ENCODE results near the gene ADAMTS2.

The ADAMTS2 gene

DNA sequence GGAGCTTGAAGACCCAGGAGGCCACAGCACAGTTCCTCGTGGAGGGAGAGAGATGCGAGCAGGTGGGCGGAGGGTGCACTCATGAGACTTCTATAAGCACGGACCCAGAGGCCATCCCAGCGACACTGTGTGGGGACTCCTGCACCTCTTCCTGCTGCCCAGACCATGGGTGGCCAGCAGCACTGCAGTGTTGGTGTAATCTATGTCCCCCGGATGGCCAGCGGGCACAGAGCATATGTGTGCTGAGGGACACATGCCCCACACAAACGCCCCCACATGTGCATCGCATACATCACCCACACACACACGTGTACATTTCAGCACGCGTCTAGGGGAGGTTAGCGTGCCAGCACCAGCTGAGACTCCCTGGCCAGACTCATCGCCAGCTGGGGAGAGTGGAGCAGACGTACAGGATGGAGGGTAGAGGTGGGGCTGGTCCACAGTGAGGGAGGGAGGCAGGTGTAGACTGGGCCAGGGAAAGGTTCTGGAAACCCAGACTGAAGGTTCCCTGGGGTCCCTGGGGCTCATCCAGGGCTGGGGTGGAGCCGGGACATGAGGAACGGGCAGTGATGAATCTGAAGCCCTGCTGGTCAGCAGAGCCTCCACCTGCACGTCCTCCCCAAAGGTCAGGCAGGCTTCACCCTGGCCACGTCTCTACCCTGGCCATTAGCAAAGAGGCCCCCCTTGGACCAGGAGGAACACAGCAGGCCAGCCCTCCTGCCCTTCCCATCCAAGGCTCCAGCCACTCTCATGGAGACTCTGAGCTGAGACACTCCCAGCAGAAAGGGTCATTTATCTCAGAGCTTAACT, 27.6 kb downstream of the ADAMTS2 start:
- no peak for DNase-seq (ENCODE audit: low read depth)

DNA sequence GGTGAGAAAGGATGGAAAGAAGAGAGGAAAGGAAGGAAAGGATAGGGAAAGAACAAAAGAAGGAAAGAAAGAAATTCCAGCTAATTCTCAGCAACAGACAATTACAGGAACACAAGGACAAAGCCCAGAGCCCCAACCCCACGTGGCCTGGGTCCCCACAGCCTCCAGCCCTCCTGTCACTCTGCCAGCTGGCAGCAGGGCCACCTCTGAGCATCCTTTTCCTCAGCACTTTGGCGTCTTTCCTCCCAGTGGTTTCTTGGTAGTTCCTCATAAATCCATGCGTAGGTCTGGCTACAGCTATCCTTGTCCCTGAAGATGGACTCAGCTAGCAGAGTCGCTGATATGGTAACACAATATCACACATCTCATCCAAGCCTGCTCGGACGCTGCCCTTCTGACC, 28.3 kb downstream of the ADAMTS2 start:
- H3K4me3 ChIP-seq (ENCODE audit: low read depth, low read length), result no peak overlapping the region
- no peak for DNase-seq (ENCODE audit: low read depth)

More for the DNA sequence above, 27.6 kb downstream of the ADAMTS2 start:
- no peak overlapping the region for H3K4me3 ChIP-seq (ENCODE audit: low read depth, low read length)

DNA sequence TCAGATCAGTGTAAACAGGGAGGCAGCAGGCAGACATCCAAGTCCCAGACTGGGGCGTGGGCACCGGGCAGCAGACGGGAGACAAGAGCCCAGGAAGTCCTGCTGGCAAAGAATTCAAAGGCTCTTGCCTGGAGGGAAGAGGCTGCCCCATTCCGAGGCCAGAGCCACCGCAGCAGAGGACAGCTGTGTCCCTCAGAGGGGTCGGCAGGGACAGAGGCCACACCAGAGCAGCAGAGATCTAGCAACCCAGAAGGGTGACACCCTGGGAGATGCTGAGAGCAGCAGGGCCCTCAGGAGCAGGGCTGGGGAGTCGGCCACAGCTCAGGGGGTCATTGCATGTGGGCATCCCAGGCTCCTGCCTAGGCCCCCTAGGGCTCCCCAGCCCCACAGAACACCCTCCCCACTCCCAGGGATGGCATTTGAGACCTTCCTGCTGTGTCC, 29.1 kb downstream of the ADAMTS2 start:
- DNase-seq (ENCODE audit: low read depth), result no peak
- no peak overlapping the region for H3K4me3 ChIP-seq (ENCODE audit: low read depth, low read length)

DNA sequence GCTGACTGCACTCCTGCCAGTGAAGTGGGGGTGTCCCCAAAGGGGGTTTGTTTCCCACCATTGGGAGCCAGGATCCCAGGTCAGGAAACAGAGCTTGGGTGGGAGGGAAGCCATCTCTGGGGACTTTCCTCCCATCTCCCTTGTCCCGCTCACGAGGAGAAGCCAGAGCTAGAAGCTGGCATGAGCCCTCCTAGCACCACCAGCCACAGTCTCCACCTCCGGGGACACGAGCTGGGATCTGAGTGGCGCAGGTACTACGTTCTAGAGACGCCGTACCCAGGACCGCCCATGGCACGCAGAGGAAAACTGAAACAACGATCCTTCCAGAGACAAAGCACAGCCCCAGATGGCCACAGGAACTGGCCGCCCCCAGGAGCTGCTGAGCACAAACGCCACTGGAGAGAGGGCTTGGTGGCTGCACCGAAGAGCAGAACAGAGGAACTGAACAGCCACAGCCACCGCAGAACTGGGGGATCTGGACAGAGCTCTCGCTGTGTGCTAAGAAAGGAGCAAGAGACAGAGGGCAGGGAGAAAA, 29.8 kb downstream of the ADAMTS2 start:
- H3K4me3 ChIP-seq (ENCODE audit: low read depth, low read length), result no peak overlapping the region

DNA sequence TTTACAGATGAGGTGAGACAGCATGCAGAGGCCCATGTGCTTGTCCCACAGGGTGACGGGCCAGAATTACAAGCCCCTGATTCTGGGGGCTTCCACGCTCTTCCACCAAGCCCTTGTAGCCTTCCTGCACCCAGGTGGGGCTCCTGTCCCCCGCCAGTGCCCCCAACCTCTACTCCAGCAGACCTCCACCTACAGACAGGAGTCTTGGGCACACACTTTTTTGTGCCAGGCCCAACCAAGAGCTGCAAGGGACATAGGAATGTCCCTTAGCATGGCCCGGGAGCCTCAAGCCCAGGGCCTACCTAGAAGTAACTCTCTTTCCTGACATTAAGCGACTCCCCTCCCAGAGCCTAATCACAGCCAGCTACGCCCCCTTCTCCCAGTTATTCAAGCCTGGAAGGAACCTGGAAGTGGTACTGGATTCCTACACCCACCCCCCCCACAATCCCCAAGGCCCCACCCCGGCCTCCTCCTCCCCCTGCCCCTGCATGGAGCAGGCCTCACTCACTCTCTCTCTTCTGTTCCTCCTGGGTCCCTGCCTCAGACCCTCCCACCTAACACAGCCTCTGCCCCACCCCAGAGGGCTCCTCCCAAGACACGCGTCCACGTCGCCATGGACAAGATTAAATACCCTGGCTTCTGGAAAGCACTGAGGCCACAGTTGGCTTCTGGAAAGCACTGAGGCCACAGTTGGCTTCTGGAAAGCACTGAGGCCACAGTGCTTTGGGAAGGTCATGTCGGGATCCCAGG, 30.5 kb downstream of the ADAMTS2 start:
- DNase-seq (ENCODE audit: low read depth), result no peak
- H3K4me3 ChIP-seq (ENCODE audit: low read depth, low read length), result no peak overlapping the region

More for the DNA sequence above, 29.8 kb downstream of the ADAMTS2 start:
- DNase-seq (ENCODE audit: low read depth), result no peak

DNA sequence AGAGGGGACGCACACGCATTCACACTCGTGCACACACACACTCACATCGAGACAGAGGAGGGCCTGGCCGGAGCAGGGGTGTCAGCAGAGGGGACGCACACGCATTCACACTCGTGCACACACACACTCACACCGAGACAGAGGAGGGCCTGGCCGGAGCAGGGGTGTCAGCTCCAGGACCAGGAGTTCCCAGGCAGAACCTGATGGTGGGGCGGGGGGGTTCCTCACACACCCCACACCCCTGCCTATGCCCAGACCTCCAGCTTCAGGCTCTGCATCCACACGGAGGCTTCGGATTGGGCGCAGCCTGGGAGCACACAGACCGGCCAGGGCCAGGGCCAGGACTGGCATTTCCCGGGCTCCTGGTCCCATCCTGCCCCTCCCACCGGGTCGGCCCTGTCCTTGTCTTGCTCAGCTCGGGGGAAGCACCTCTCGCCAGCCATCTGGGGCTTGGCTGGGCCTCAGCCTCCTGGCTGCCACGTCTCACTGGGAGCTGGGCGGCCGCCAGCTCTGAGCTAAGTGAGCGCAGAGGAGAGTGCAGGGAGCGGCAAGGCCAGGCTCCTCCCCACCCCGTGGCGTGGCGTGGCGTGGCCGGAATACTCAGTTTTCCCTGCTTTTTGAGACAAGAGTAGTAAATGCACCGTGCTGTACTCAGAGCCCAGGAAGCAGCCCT, 31.3 kb downstream of the ADAMTS2 start:
- DNase-seq (ENCODE audit: low read depth), result peak; percentile 80
- no peak overlapping the region for H3K4me3 ChIP-seq (ENCODE audit: low read depth, low read length)

DNA sequence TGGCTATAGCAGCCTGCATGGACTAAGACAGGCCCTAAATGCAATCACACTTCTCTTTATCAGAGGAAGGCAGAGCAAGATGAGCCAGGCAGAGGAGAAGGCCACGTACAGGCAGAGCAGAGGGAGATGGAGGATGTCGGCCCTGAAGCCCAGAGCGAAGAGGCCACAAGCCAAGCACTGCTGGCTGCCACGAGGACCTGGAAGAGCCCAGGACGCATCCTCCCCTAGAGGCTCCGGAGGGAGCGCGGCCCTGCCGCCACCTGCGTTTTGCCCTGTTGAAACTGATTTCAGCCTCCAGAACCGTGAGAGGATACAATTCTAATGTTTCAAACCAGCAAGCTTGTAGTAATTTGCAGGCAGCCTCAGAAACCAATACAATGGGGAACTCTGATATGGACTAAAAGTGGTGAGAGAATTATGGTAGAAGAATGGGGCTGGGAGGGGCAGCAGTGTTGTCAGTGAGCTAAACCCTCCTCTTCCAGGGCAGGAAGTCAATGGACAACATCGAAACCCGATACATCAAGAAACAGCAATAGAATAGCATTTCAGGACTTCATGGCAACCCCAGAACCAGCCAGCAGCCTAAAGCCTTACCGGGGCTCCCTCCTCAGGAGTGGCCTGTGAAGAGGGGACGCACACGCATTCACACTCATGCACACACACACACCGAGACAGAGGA, 32.6 kb downstream of the ADAMTS2 start:
- DNase-seq (ENCODE audit: low read depth), result no peak
- H3K4me3 ChIP-seq (ENCODE audit: low read depth, low read length), result no peak overlapping the region

DNA sequence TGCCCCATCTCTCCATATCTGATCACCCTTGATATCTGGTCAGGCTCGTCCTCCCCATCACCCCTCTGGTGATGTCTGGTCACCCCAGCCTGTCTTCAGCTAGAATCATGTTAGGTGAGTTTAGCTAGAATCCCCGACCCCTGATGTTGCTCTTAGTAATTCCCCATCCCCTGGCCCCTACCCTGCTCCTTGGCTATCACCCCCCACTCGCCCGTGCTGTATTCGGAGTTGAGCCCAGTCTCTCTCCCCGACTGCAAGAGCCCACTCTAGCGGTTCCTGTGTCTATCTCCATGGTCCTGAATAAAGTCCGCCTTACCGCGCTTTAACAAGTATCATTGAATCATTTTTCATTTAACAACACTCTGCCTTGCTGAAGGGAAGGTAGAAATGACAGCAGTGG, 33.7 kb downstream of the ADAMTS2 start:
- DNase-seq (ENCODE audit: low read depth), result no peak
- H3K4me3 ChIP-seq (ENCODE audit: low read depth, low read length), result no peak overlapping the region

DNA sequence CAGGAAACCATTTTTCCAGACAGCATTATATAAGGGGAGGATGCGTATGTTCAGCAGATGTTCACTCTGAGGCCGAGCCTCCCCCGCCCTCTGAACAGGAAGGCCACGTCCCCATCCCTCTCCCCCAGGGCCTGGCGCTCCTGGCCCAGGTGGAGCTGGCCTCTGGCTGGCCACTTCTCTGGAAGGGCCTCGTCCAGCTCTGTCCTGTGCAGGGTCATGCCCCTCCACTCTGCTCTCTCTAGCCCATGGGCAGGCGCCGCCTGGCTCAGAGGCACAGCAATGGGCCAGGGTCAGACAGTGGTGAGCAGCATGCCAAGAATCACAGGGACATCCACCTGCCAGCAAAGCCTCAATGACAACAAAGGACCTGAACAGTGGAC, 34.2 kb downstream of the ADAMTS2 start:
- no peak overlapping the region for H3K4me3 ChIP-seq (ENCODE audit: low read depth, low read length)
- no peak for DNase-seq (ENCODE audit: low read depth)

DNA sequence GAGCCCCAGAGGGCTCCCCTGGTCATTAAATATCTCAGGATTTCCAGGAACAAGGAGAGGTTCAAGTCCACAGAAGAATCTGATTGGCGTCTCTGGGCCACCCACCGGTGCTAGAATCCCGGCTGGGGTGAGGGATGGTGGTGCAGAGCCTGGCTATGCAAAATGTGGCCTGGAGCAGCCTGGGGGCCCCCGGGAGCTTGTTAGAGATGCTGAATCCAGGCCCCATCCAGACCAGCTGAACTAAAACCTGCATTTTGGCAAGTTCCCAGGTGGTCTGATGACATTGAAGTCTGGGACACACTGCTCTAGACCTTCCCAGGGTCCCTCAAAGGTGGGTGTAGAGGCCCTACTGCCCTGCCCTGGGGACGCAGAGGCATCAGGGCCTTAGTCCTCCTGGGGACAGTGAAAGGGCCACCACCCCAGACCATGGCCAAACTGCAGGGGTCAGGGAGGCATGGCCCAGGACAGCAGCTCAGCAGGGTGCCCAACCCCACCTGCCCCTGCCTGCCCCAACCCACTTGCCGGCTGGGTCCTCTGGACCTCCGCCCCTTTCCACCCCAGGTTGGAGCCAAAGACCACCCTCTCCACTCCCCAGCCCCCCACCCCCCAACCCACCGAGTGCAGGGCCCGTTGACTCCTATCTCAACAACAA, 34.7 kb downstream of the ADAMTS2 start:
- DNase-seq (ENCODE audit: low read depth), result no peak
- no peak overlapping the region for H3K4me3 ChIP-seq (ENCODE audit: low read depth, low read length)

DNA sequence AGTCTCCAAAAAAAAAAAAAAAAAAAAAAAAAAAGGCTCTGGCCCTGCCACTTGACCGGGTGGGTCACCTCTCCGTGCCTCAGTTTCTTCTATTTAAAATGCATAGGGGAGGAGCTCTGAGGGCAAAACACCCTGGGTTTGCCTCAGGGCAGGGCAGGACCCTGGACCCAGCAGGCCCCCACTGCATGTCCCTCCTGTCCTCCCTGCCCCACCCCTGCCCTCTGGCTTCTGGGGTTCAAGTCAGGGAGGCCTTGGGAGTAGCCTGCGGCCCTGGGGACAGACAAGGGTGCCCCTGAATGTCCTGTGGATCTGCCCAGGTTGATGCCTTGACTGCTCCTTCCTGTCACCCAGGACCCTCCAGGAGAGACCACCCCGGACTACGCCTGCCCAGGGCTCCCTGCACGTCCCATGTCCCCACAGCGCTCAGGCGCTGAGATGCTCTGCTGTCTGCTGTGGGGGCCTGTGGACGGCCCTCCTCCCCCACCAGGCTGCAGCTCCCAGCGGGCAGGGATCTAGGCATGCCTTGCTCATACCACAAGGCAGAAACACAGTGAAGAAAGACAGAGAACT, 35.4 kb downstream of the ADAMTS2 start:
- H3K4me3 ChIP-seq (ENCODE audit: low read depth, low read length), result no peak overlapping the region
- DNase-seq (ENCODE audit: low read depth), result no peak

DNA sequence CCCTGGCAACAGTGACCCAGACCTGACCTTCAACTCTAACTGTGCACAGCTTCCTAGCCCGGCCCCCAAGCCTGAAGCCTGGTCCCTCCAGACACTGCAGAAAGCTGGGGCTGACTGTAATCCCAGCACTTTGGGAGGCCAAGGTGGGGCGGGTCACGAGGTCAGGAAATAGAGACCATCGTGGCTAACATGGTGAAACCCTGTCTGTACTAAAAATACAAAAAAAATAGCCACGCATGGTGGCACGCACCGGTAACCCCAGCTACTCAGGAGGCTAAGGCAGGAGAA, 35.9 kb downstream of the ADAMTS2 start:
- DNase-seq (ENCODE audit: low read depth), result no peak
- no peak overlapping the region for H3K4me3 ChIP-seq (ENCODE audit: low read depth, low read length)

DNA sequence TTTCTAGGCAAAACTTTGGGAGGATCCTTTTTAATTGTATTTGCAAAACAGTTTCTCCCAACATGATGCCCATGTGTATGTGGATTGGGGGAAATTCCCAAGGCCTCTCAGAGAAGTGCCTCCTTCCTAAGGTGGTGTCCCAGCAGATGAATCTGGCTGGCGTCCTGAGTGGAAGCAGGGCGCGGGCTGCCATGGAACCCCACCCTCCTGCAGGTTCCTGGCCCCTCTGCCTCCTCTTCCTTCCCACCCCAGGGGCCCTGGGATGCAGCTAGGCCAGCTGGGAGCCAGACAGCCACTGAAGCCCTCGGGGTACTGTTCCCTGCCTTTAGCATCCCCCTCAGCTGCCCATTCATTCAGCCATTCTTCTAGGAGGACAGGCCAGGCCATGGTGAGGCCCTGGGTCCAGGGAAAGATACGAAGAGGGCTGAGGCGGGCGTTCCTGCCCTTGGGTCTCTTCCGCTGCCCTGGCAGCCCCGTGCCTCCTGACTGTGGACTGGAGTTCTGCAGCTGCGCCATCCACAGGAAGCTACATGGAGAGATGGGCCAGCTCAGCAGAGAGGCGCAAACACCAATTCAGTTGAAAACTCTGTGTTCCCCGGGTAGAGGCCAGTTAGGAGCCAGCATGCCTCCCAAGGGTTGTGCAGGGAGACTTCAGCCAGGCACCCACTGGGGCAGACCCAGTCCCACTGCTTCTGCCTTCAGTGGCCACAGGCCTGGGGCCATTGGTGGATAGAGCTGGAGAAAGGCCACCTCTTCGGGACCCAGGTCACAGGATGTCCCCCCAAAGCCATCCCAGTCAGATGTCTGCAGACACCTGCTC, 36.5 kb downstream of the ADAMTS2 start:
- no peak for DNase-seq (ENCODE audit: low read depth)
- H3K4me3 ChIP-seq (ENCODE audit: low read depth, low read length), result no peak overlapping the region

DNA sequence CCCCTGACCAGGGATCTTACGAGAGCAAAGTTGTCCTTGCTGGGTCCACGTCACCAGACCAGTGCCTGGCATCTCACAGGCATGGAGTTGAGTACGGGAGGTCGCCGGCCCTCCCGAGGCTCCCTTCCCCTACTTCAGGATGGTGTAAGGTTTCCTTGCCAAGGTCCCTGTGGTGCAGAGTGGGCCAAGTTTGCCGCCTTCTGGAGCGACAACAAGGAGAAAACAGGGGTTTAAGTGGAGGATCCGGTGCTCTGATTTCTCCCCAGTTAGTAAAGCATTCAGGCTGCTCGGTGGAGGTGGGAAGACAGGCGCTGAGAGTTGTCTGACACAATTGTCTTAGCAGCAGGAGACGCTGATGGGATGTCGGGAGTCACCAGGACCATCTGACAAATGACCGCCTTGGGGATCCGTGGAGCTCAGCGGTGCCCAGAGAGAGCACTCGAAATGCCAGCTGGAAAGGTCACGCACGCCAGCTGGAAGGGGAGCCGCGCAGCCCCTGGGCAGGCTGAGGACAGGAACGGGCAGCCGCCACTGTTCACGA, 37.3 kb downstream of the ADAMTS2 start:
- H3K4me3 ChIP-seq (ENCODE audit: low read depth, low read length), result no peak overlapping the region
- DNase-seq (ENCODE audit: low read depth), result no peak

DNA sequence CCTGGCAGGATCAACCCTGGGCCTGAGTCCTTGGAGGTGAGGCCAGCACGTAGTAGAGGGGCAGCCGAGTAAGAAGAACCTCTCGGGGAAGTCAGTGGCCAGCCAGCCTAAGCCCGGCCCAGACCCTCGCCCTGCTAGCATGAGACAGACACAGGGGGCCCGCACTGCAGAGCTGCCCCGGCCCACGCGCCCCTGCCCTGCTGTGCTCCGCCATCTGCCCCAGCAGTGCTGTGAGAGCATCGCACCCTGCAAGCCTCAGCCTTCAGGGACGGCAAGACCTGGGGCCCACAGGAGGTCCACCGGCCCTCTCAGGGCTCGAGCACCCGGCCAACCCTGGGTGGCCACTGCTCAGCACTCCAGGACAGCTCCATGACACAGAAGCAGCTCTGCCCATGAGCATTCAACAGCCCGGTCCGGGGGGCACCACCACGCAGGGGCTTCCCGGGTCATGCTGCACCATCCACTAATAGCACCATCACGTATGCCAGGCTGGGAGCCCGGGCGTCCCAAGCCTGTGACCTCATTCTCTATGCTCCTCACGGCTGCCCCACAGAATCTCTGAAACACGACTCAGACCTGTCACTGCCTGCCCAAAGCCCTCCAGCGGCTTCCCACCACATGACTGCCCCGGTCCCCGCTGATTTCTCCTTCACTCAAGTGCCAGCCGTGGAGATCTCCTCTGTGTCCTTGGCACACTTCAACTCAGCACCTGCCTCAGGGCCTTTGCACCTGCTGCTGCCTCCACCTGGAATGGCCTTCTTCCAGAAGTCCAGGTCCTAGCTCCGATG, 38.1 kb downstream of the ADAMTS2 start:
- no peak overlapping the region for H3K4me3 ChIP-seq (ENCODE audit: low read depth, low read length)
- no peak for DNase-seq (ENCODE audit: low read depth)

DNA sequence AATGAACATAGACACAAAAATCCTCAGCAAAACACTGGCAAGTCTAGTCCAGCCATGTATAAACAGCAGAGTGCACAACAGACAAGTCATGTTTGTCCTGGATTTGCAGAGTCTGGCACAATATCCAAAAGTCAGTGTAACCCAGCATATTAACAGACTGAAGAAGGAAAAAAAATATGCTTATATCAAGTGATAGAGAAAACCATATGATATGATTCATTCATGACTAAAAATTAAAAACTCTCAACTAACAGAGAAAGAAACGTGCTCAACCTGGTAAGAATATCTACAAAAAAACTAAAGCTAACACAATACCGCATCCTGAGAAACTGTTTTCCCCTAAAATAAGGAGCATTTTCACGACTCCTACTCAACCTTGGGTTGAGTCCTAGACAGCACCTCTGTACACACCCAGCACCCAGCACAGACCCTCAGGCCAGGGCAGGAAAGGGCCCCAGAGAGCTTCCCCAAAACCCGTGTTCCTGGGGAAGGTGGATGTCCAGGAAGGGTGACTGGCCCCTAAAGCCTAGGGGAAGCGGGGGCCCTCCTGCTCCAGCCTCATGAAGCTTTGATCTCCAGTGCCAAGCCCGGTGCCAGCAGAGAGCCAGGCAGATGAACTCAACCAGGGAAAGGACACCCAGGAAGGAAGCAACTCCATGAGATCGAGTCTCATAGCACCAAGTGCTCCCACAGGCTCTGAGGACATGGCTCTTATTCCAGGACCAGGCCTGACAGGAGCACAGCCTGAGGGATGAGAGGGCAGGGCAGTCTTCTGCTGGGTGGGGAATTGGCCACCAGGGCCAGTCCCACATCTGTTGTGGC, 38.9 kb downstream of the ADAMTS2 start:
- no peak for DNase-seq (ENCODE audit: low read depth)
- H3K4me3 ChIP-seq (ENCODE audit: low read depth, low read length), result no peak overlapping the region
